Mammary epithelial cell (primary cell): Measurements from ENCODE around the gene TIMM44.

Source experiments
- EZH2 ChIP-seq: IDR thresholded peaks from 2 replicates; pipeline ENCODE4 v1.6.1; 2012; ENCODE audit warnings: low read length, inconsistent platforms, borderline replicate concordance
- TF ChIP-seq, protein P1 (sequence below), 2 donors: IDR thresholded peaks in 1 of 2; conservative IDR thresholded peaks in 1 of 2; 2 replicates each; pipeline ENCODE4 v1.5.1; 2011 to 2012; ENCODE audit warnings: inconsistent platforms in 2 of 2, low read length in 2 of 2, mild to moderate bottlenecking in 2 of 2, control low read depth in 1 of 2, low read depth in 1 of 2; ENCODE audit not compliant: insufficient read depth in 1 of 2; ENCODE audit errors: extremely low read depth in 1 of 2

DNA sequence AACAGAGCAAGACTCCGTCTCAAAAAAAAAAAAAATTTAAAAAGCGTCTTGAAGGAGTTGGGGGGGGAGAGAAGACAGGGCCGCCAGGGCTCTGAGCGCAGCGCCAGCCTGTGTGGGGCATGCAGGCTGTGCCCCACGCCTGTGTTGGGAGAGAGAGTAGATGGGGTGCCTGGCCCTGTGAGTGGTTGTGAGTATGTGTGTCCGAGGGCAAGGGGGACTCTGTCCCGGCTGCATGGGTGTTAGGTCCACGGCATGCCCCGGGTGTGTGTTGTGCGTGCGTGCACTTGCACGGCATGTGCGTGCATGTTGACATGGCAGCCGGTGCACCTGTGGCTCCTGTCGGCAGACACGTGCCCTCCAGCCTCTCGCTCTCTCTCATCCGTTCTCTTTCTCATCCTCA is 36.3 kb downstream of the TIMM44 start:
- TF ChIP-seq, protein P1, sequence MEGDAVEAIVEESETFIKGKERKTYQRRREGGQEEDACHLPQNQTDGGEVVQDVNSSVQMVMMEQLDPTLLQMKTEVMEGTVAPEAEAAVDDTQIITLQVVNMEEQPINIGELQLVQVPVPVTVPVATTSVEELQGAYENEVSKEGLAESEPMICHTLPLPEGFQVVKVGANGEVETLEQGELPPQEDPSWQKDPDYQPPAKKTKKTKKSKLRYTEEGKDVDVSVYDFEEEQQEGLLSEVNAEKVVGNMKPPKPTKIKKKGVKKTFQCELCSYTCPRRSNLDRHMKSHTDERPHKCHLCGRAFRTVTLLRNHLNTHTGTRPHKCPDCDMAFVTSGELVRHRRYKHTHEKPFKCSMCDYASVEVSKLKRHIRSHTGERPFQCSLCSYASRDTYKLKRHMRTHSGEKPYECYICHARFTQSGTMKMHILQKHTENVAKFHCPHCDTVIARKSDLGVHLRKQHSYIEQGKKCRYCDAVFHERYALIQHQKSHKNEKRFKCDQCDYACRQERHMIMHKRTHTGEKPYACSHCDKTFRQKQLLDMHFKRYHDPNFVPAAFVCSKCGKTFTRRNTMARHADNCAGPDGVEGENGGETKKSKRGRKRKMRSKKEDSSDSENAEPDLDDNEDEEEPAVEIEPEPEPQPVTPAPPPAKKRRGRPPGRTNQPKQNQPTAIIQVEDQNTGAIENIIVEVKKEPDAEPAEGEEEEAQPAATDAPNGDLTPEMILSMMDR (conservative IDR thresholded peaks at IDR 0.05 in 1 of 2, IDR thresholded peaks at IDR 0.05 in 1 of 2; ENCODE audit: extremely low read depth in 1 of 2, insufficient read depth in 1 of 2, low read depth in 1 of 2, low read length in 2 of 2), result no peak
- no peak for TF ChIP-seq EZH2
